ENCODE data around the gene AMN1.

GRCh38 chr12:31622038-31622437 is 106.8 kb downstream of the AMN1 start:
- no peak for TF ChIP-seq CTCF (IDR thresholded peaks at IDR 0.05; ENCODE audit: insufficient read depth, low read depth, low read length)
- no peak for TF ChIP-seq EZH2 (IDR thresholded peaks at IDR 0.05; ENCODE audit: insufficient read depth, low read length)
